ENCODE data around the gene PRPF40B.

PRPF40B gene

DNA sequence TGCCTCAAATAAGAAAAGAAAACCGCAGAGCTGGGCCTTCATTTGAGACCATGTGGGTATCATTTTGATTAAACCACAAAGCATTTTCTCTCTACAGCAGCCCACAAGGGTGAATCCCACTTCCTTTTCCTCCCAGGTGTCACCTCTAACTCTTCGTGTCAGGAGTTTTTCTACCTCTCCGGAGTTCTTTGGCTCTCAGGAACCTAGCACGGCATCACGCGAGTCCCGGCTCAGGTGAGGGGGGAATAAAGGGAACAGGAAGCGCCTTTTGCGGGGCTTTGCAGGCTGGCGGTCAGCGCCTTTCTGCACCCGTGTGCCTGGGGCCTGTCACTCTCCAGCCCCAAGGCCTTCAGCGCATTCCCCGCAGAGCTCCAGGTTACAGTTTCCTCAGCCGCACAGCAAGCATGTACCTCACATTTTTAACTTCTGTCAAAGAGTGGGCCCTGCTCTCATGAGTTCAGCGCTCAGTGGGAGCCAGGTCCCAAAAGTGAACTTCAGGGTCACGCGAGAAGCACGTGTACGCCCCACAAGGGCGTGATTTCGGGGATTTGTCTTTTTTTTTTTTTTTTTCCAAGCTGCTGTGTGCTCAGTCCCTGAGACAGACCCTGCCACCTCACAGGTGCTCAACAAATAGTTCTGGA is 740 bp upstream of the PRPF40B start:
- Histone ChIP-seq H3K9me3 (no peaks in the 10 kb centered on the region), H3K4me1 (peaks cover 0 to 23% (median 12%) of the 10 kb centered on the region in 4 donors), H3K27me3 (no peaks in the 10 kb centered on the region), H3K4me3 (peak overlapping the region; percentile 57 to 69), H3K36me3 (no peaks in the 10 kb centered on the region), H3K27ac (peak overlapping the region; percentile 89 to 91)
- DNase-seq: no peak
- intact Hi-C loops (cut with DNase I; ENCODE audit: low total_unique reads): no loop called here
- TF ChIP-seq, protein P1, sequence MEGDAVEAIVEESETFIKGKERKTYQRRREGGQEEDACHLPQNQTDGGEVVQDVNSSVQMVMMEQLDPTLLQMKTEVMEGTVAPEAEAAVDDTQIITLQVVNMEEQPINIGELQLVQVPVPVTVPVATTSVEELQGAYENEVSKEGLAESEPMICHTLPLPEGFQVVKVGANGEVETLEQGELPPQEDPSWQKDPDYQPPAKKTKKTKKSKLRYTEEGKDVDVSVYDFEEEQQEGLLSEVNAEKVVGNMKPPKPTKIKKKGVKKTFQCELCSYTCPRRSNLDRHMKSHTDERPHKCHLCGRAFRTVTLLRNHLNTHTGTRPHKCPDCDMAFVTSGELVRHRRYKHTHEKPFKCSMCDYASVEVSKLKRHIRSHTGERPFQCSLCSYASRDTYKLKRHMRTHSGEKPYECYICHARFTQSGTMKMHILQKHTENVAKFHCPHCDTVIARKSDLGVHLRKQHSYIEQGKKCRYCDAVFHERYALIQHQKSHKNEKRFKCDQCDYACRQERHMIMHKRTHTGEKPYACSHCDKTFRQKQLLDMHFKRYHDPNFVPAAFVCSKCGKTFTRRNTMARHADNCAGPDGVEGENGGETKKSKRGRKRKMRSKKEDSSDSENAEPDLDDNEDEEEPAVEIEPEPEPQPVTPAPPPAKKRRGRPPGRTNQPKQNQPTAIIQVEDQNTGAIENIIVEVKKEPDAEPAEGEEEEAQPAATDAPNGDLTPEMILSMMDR (IDR thresholded peaks at IDR 0.05): no peak

DNA sequence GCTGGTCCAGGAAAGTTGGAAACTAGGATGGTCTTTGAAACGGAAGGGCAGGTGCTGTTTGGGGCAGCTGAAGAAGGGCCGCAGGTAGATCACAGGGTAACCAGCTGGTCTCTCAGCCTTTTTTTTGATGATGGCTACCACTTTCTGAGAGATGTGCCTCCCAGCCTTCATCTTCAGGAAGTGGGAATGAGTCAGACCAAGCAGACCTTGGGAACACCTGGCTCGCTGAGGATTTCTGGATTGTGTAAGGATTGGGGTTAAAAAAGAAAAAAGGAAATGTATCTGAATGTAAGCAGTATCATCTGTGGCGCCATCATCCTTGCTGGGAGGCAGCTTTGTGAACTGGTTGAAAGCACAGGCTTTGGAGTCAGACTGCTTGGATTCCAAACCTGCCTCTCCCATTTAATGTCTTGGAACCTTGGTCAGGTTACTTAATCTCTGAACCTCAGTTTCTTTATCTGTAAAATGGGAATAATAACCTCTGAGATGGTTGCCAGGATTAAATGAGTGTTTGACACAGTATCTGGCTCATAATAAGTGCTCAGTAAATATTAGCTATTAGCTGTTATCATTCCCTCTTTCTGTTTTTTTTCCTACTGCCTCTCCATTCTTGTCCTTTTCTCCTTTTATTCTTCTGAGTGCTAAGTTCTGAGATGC is 1.7 kb downstream of the PRPF40B start:
- intact Hi-C loops (cut with DNase I; ENCODE audit: low total_unique reads): no loop called here
- no peaks in the 10 kb centered on the region for H3K9me3 ChIP-seq
- H3K4me1 ChIP-seq: peaks cover 0 to 23% (median 12%) of the 10 kb centered on the region in 4 donors
- H3K27me3 ChIP-seq: no peaks in the 10 kb centered on the region
- no peak for DNase-seq
- peak overlapping the region; percentile 89 to 91 for H3K27ac ChIP-seq
- no peak overlapping the region for H3K4me3 ChIP-seq
- no peaks in the 10 kb centered on the region for H3K36me3 ChIP-seq
- TF ChIP-seq, protein P1 (IDR thresholded peaks at IDR 0.05): no peak

DNA sequence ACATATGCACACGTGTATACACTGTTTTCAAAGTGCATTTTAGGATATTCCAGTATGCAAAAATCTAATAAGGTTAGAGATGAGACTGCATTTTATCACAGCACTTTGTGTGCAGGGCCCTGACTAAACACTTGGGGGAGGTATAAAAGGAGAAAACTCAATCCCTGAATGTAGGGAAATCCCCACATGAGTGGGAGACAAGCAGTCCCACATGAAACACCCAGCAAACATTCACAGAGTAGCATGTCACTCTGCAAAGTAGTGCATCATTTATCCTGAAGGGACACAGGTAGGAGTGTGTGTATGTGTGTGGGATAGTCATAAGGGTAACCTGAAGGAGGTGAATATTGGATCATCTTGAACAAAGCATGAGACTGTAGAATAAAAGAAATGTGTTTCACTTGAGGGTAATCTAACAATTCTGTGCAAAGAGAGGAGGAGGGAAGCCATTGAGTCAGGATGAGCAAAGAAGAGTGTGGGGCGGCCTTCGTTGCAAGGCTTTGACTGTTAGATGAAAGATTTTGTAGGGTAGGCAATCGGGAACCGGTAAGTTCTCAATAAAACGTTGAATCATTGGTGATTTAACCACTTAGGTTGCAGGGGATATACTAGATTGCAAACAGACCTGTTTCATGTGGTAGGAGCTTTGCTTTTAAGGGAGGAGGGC is 2.9 kb downstream of the PRPF40B start:
- no peak overlapping the region for H3K27ac ChIP-seq
- H3K4me3 ChIP-seq: no peak overlapping the region
- H3K4me1 ChIP-seq: peaks cover 0 to 21% (median 11%) of the 10 kb centered on the region in 4 donors
- intact Hi-C loops (cut with DNase I; ENCODE audit: low total_unique reads): no loop called here
- no peaks in the 10 kb centered on the region for H3K27me3 ChIP-seq
- peaks cover 0 to 12% (median 2%) of the 10 kb centered on the region in 3 donors for H3K36me3 ChIP-seq
- DNase-seq: no peak
- no peaks in the 10 kb centered on the region for H3K9me3 ChIP-seq
- TF ChIP-seq, protein P1 (IDR thresholded peaks at IDR 0.05): no peak

DNA sequence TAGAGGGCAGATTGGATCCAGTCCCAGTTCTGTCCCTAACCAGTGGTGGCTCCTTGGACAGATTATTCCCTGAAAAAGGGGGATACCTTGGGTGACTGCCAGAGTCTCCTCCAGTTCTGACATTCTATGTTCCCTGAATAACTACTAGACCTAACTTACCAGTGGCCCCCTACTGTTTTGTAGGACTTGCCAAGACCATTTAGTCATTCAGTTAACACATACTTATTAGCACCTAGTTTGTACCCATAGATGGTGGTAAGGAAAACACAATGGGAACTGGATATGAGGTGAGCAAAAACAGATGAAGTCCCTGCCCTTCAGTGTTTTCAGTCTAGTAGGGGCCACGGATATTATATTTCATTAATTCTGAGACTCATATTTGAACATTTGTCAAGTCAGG is 3.5 kb downstream of the PRPF40B start:
- no peaks in the 10 kb centered on the region for H3K27me3 ChIP-seq
- TF ChIP-seq, protein P1 (IDR thresholded peaks at IDR 0.05): no peak
- intact Hi-C loops (cut with DNase I; ENCODE audit: low total_unique reads): no loop called here
- peaks cover 0 to 18% (median 7%) of the 10 kb centered on the region in 3 donors for H3K36me3 ChIP-seq
- H3K9me3 ChIP-seq: no peaks in the 10 kb centered on the region
- DNase-seq: no peak
- no peak overlapping the region for H3K4me3 ChIP-seq
- peaks cover 0 to 16% (median 5%) of the 10 kb centered on the region in 4 donors for H3K4me1 ChIP-seq
- no peak overlapping the region for H3K27ac ChIP-seq

DNA sequence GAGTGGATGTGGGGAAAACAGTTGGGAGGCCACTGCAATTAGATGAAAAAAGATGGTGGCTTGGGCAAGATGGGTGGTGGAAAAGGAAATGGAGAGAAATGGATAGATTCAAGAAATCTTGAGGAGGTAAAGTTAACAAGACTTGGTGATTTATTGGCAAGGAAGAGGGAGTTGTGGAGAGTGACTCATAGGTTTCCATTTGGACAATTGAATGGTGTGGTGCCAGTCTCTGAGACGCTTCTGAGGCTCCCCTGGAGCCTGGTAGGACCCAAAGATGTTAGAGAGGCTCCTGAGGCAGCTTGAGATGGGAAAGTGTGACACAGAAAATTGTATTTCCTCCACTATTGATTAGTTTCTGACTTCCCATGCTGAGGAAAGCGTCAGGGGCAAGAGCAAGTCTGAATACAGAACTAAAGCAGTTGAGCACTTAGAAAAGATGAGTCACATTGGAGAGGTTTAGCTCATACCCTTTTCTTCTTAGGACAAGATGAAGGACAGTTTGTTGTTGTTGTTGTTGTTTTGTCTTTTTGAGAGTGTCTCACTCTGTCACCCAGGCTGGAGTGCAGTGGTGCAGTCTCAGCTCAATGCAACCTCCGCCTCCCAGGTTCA is 4.5 kb downstream of the PRPF40B start:
- intact Hi-C loops (cut with DNase I; ENCODE audit: low total_unique reads): no loop called here
- H3K27me3 ChIP-seq: no peaks in the 10 kb centered on the region
- no peak overlapping the region for H3K27ac ChIP-seq
- peaks cover 0 to 9% (median 0%) of the 10 kb centered on the region in 4 donors for H3K4me1 ChIP-seq
- H3K9me3 ChIP-seq: no peaks in the 10 kb centered on the region
- no peak overlapping the region for H3K4me3 ChIP-seq
- no peak for DNase-seq
- H3K36me3 ChIP-seq: peaks cover 0 to 28% (median 16%) of the 10 kb centered on the region in 3 donors
- TF ChIP-seq, protein P1 (IDR thresholded peaks at IDR 0.05): no peak
